Stomach (tissue), 9 donors: ENCODE measurements around the gene UBE2D2. TPM values are rescaled to one million over a fixed set of nuclear protein-coding genes. Genes with fewer than 3 reads are reported as not detected.

Experiments used
- DNase-seq, 2 donors: peaks; one replicate each; pipeline versions ENCODE4 v3.0.0 to v3.0.0-alpha.2; 2013 to 2019
- H3K27ac ChIP-seq, 5 donors: fragments of 200-600 bp in 4 of 5; sonication (generic) in 4 of 5; one replicate each; pipeline ENCODE4 v1.5.1; 2013 to 2019; ENCODE audit warnings: mild to moderate bottlenecking in 1 of 5, moderate library complexity in 1 of 5
- H3K27me3 ChIP-seq, 3 donors: fragments of 200-600 bp; sonication (generic); one replicate each; pipeline ENCODE4 v1.5.1; 2017 to 2019; ENCODE audit warnings: mixed run types in 1 of 3
- H3K36me3 ChIP-seq, 4 donors: fragments of 200-600 bp; sonication (generic); 1 replicate in 3 of 4; 2 replicates in 1 of 4; pipeline ENCODE4 v1.5.1; 2016 to 2019
- H3K4me1 ChIP-seq, 4 donors: fragments of 200-600 bp; sonication (generic); one replicate each; pipeline ENCODE4 v1.5.1; 2016 to 2019
- H3K4me3 ChIP-seq, 4 donors: fragments of 200-600 bp; sonication (generic) in 3 of 4; one replicate each; pipeline ENCODE4 v1.5.1; 2016 to 2019; ENCODE audit warnings: mild to moderate bottlenecking in 1 of 4
- H3K9me3 ChIP-seq, 4 donors: fragments of 200-600 bp; sonication (generic); one replicate each; pipeline ENCODE4 v1.5.1; 2016 to 2019
- CTCF ChIP-seq, 7 experiments: fragments of 450-650 bp in 4 of 7; fragments of 200-600 bp in 3 of 7; sonication (generic) in 3 of 7; IDR thresholded peaks; one replicate each; pipeline ENCODE4 v1.5.1; 2016 to 2019; ENCODE audit warnings: antibody characterized with exemption in 7 of 7, control low read depth in 2 of 7, mild to moderate bottlenecking in 1 of 7
- EP300 ChIP-seq: sonication (generic); formaldehyde crosslinking; IDR thresholded peaks from one replicate; pipeline ENCODE4 v1.6.1; 2017; ENCODE audit warnings: antibody characterized with exemption
- POLR2A ChIP-seq, 4 donors: fragments of 450-650 bp; IDR thresholded peaks; one replicate each; pipeline ENCODE4 v1.6.1; 2016; ENCODE audit warnings: antibody characterized with exemption in 4 of 4, control low read depth in 2 of 4, mild to moderate bottlenecking in 1 of 4, moderate library complexity in 1 of 4
- POLR2AphosphoS5 ChIP-seq, 3 donors: sonication (generic); formaldehyde crosslinking; IDR thresholded peaks; one replicate each; pipeline ENCODE4 v1.6.1; 2016; ENCODE audit warnings: antibody characterized with exemption in 3 of 3
- WGBS, 5 donors: extraction: QIAGEN DNeasy Blood & Tissue Kit in 3 of 5; methylation state at CpG; one replicate each; pipeline versions ENCODE4 v1.1.5 to v1.1.7; 2013 to 2018; 5-methylcytosine and 5-hydroxymethylcytosine counted together
- intact Hi-C: fragments of 100-400 bp; cut with DNase I; formaldehyde crosslinking; loops from one replicate; pipeline ENCODE4 v1.15.1; 2023; ENCODE audit warnings: low total_unique reads
- polyA plus RNA-seq, 3 donors: library from polyadenylated mRNA; stranded (reverse); fragments of 200-250 nt; gene quantifications; one replicate each; pipeline ENCODE4 v1.2.3, GENCODE V29; 2013
- total RNA-seq, 5 donors: library from RNA; depleted of rRNA; stranded (reverse); fragments of >200 nt; gene quantifications; one replicate each; pipeline versions ENCODE4 v1.1.0 to v1.2.3, GENCODE V29; 2014 to 2016
- donor health status: healthy with polysubstance abuse.
- donor health status: Bipolar disorder and iron deficiency.
- donor health status: healthy.

Gene UBE2D2
- total and polyA plus RNA-seq, 8 donors, result 29.8 to 220 (median 75.6) TPM

- intact Hi-C loops, result no loop called here
- TF ChIP-seq POLR2A (IDR thresholded peaks at IDR 0.05) (no peak), POLR2AphosphoS5 (IDR thresholded peaks at IDR 0.05) (no peak), CTCF (IDR thresholded peaks at IDR 0.05) (no peak), EP300 (no peak)
- Histone ChIP-seq H3K9me3 (no peaks in the 10 kb centered on the region), H3K4me1 (peaks cover 81 to 96% (median 93%) of the 10 kb centered on the region in 4 donors), H3K4me3 (peak overlapping the region in 3 of 4 donors; percentile 16 to 95 (median 80)), H3K27me3 (peaks cover 0 to 42% (median 0%) of the 10 kb centered on the region in 3 donors), H3K36me3 (no peaks in the 10 kb centered on the region), H3K27ac (peak overlapping the region; percentile 90 to 95 (median 94))
- DNase-seq, result peak; percentile 86 to 90
- WGBS, 5 donors, result 3 to 11% (median 4%) methylated on average over 9 to 23 of the region's 23 CpGs
Observed at GRCh38 chr5:139651853-139652787, 91.0 kb downstream of the UBE2D2 start.

- 12 to 25% (median 20%) methylated on average over 5 of the region's 5 CpGs for WGBS, 5 donors
- H3K9me3 ChIP-seq, result no peaks in the 10 kb centered on the region
- peaks cover 81 to 96% (median 93%) of the 10 kb centered on the region in 4 donors for H3K4me1 ChIP-seq
- intact Hi-C loops, result no loop called here
- H3K27ac ChIP-seq, result peak overlapping the region; percentile 67 to 95 (median 94)
- peak in 1 of 2 donors; percentile 62 for DNase-seq
- no peaks in the 10 kb centered on the region for H3K36me3 ChIP-seq
- peaks cover 0 to 35% (median 0%) of the 10 kb centered on the region in 3 donors for H3K27me3 ChIP-seq
- peak overlapping the region; percentile 3 to 95 (median 16) for H3K4me3 ChIP-seq
- TF ChIP-seq POLR2A (IDR thresholded peaks at IDR 0.05) (no peak), CTCF (IDR thresholded peaks at IDR 0.05) (no peak), POLR2AphosphoS5 (IDR thresholded peaks at IDR 0.05) (no peak), EP300 (no peak)
Observed at GRCh38 chr5:139652788-139653241, 91.7 kb downstream of the UBE2D2 start.

GRCh38 chr5:139653616-139654015, 92.5 kb downstream of the UBE2D2 start:
- intact Hi-C loops, result no loop called here
- Histone ChIP-seq H3K27me3 (peaks cover 0 to 27% (median 0%) of the 10 kb centered on the region in 3 donors), H3K9me3 (no peaks in the 10 kb centered on the region), H3K4me1 (peaks cover 87 to 99% (median 97%) of the 10 kb centered on the region in 4 donors), H3K36me3 (no peaks in the 10 kb centered on the region), H3K27ac (peak overlapping the region; percentile 67 to 95 (median 94)), H3K4me3 (peak overlapping the region in 1 of 4 donors; percentile 16)
- TF ChIP-seq POLR2A (IDR thresholded peaks at IDR 0.05), result no peak
- TF ChIP-seq POLR2AphosphoS5 (IDR thresholded peaks at IDR 0.05), result no peak
- TF ChIP-seq EP300, result no peak
- no peak for DNase-seq
- WGBS, 5 donors, result 45 to 60% (median 50%) methylated on average over 5 of the region's 5 CpGs

GRCh38 chr5:139654464-139654863, 93.3 kb downstream of the UBE2D2 start:
- TF ChIP-seq CTCF (IDR thresholded peaks at IDR 0.05) (no peak), POLR2A (IDR thresholded peaks at IDR 0.05) (no peak), EP300 (no peak)
- H3K27ac ChIP-seq, result peak overlapping the region; percentile 83 to 95 (median 94)

More at GRCh38 chr5:139654464-139654863, 93.3 kb downstream of the UBE2D2 start:
- H3K27me3 ChIP-seq, result peaks cover 0 to 19% (median 0%) of the 10 kb centered on the region in 3 donors
- H3K4me3 ChIP-seq, result peak overlapping the region in 1 of 4 donors; percentile 24
- WGBS, 5 donors, result 56 to 76% (median 62%) methylated on average over 3 of the region's 3 CpGs
- peaks cover 95 to 100% (median 100%) of the 10 kb centered on the region in 4 donors for H3K4me1 ChIP-seq
- H3K9me3 ChIP-seq, result no peaks in the 10 kb centered on the region
- intact Hi-C loops, result no loop called here
- no peak for DNase-seq
- H3K36me3 ChIP-seq, result no peaks in the 10 kb centered on the region
